Measurements from ENCODE around the gene BCAN.

DNA sequence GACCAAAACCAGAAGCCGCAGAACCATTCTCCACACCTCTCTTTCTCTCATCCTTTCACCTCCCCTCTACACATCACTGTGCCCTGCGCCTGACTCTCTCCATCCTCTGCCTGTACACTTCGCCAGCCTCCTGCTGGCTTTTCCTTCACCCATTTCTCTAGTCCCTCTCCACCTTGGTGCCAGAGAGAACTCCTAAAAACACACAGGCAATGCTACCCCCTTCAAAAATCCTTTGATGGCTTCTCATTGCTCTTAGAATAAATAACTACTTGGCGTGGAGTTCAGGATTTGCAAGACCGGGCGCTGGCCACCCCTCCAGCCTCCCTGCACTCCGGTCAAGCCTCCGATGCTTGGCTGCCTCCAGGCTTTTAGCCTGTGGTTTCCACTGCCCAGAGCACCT, 54.8 kb downstream of the BCAN start:
- TF ChIP-seq POLR2A (IDR thresholded peaks at IDR 0.05): no peak
- TF ChIP-seq, protein P1, sequence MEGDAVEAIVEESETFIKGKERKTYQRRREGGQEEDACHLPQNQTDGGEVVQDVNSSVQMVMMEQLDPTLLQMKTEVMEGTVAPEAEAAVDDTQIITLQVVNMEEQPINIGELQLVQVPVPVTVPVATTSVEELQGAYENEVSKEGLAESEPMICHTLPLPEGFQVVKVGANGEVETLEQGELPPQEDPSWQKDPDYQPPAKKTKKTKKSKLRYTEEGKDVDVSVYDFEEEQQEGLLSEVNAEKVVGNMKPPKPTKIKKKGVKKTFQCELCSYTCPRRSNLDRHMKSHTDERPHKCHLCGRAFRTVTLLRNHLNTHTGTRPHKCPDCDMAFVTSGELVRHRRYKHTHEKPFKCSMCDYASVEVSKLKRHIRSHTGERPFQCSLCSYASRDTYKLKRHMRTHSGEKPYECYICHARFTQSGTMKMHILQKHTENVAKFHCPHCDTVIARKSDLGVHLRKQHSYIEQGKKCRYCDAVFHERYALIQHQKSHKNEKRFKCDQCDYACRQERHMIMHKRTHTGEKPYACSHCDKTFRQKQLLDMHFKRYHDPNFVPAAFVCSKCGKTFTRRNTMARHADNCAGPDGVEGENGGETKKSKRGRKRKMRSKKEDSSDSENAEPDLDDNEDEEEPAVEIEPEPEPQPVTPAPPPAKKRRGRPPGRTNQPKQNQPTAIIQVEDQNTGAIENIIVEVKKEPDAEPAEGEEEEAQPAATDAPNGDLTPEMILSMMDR (IDR thresholded peaks at IDR 0.05): no peak
